GM23338 (cell line): ENCODE measurements around the gene GTF2H4. TPM values are rescaled to one million over a fixed set of nuclear protein-coding genes. Genes with fewer than 3 reads are reported as not detected.

Source experiments
- ATAC-seq: fragments of 200-7000 bp; cut with Tn5 transposase; 3 replicates; pipeline ENCODE4 v1.9.1; 2020
- DNase-seq: peaks from one replicate; pipeline ENCODE4 v3.0.0-alpha.2; 2015; ENCODE audit warnings: low spot score
- H2AFZ ChIP-seq: fragments of 200-600 bp; sonication (generic); 2 replicates; pipeline ENCODE4 v1.8.0; 2016; ENCODE audit warnings: antibody characterized with exemption, mild to moderate bottlenecking, moderate library complexity
- H3F3A ChIP-seq: fragments of 200-600 bp; sonication (generic); replicated peaks from 2 replicates; pipeline ENCODE4 v1.8.0; 2017; ENCODE audit warnings: antibody characterized with exemption, mixed run types, low read depth
- H3K27ac ChIP-seq: fragments of 200-600 bp; sonication (generic); 2 replicates; pipeline ENCODE4 v1.6.1; 2016; ENCODE audit warnings: low read depth
- H3K27me3 ChIP-seq: fragments of 200-600 bp; sonication (generic); 2 replicates; pipeline ENCODE4 v1.8.0; 2016; ENCODE audit warnings: mild to moderate bottlenecking, mixed run types, moderate library complexity; ENCODE audit not compliant: insufficient read depth
- H3K36me3 ChIP-seq: fragments of 200-600 bp; sonication (generic); 2 replicates; pipeline ENCODE4 v1.8.0; 2016; ENCODE audit warnings: mild to moderate bottlenecking; ENCODE audit not compliant: insufficient read depth
- H3K4me1 ChIP-seq: fragments of 200-600 bp; sonication (generic); 2 replicates; pipeline ENCODE4 v1.8.0; 2016; ENCODE audit warnings: mild to moderate bottlenecking, moderate library complexity; ENCODE audit not compliant: insufficient read depth
- H3K4me2 ChIP-seq: fragments of 200-600 bp; sonication (generic); 2 replicates; pipeline ENCODE4 v1.7.1; 2017; ENCODE audit warnings: mixed run types
- H3K4me3 ChIP-seq: fragments of 200-600 bp; sonication (generic); 2 replicates; pipeline ENCODE4 v1.6.1; 2016; ENCODE audit warnings: mixed run types
- H3K79me2 ChIP-seq: fragments of 200-600 bp; sonication (generic); replicated peaks from 2 replicates; pipeline ENCODE4 v1.8.0; 2017; ENCODE audit warnings: mild to moderate bottlenecking; ENCODE audit not compliant: insufficient read depth
- H3K9me2 ChIP-seq: fragments of 200-600 bp; sonication (generic); 2 replicates; pipeline ENCODE4 v1.8.0; 2017; ENCODE audit not compliant: insufficient read depth
- H4K20me1 ChIP-seq: fragments of 200-600 bp; sonication (generic); replicated peaks from 2 replicates; pipeline ENCODE4 v1.8.0; 2017; ENCODE audit warnings: mild to moderate bottlenecking; ENCODE audit not compliant: insufficient read depth
- H3K27ac Mint-ChIP-seq: 2 replicates; pipeline ENCODE4 v1.8.0; 2020; ENCODE audit warnings: inconsistent platforms, mild to moderate bottlenecking, moderate library complexity, mixed read lengths
- H3K27me3 Mint-ChIP-seq: 3 replicates; pipeline ENCODE4 v1.8.0; 2022; ENCODE audit warnings: low read depth, mild to moderate bottlenecking, moderate library complexity, mixed read lengths, inconsistent platforms; ENCODE audit not compliant: insufficient read depth, poor library complexity
- H3K36me3 Mint-ChIP-seq: 3 replicates; pipeline ENCODE4 v1.8.0; 2021; ENCODE audit warnings: low read depth, mild to moderate bottlenecking, inconsistent platforms, moderate library complexity, mixed read lengths
- H3K4me1 Mint-ChIP-seq: 3 replicates; pipeline ENCODE4 v1.8.0; 2020; ENCODE audit warnings: mild to moderate bottlenecking, inconsistent platforms, mixed read lengths
- H3K4me3 Mint-ChIP-seq: 3 replicates; pipeline ENCODE4 v1.8.0; 2021; ENCODE audit warnings: moderate library complexity, mild to moderate bottlenecking, inconsistent platforms, mixed read lengths
- H3K9me3 Mint-ChIP-seq: 3 replicates; pipeline ENCODE4 v1.8.0; 2020; ENCODE audit warnings: moderate library complexity, mild to moderate bottlenecking, inconsistent platforms, mixed read lengths
- CREB1 ChIP-seq: fragments of 250-450 bp; sonication (Bioruptor Pico); IDR thresholded peaks from 2 replicates; pipeline ENCODE4 v1.5.0; 2020; ENCODE audit warnings: low read depth, mild to moderate bottlenecking, moderate library complexity
- EZH2 ChIP-seq: fragments of 200-600 bp; sonication (generic); IDR thresholded peaks from one replicate; pipeline ENCODE4 v1.8.0; 2017; ENCODE audit warnings: antibody characterized with exemption, mild to moderate bottlenecking, low read depth; ENCODE audit not compliant: unreplicated experiment
- EZH2phosphoT487 ChIP-seq: fragments of 200-600 bp; sonication (generic); IDR thresholded peaks from one replicate; pipeline ENCODE4 v1.8.1; 2018; ENCODE audit warnings: antibody characterized with exemption; ENCODE audit not compliant: unreplicated experiment
- POLR2AphosphoS5 ChIP-seq: IDR thresholded peaks from 2 replicates; pipeline ENCODE4 v1.6.1; 2016; ENCODE audit warnings: antibody characterized with exemption, low read depth
- ZNF114 ChIP-seq: fragments of 250-450 bp; sonication (Bioruptor Pico); IDR thresholded peaks from 2 replicates; pipeline ENCODE4 v1.5.0; 2020; ENCODE audit warnings: mild to moderate bottlenecking, moderate library complexity
- ZNF331 ChIP-seq: fragments of 250-450 bp; sonication (Bioruptor Pico); IDR thresholded peaks from 2 replicates; pipeline ENCODE4 v1.5.0; 2020; ENCODE audit warnings: low read depth, mild to moderate bottlenecking, moderate library complexity
- polyA plus RNA-seq: library from polyadenylated mRNA; unstranded; fragments of >200 nt; fragmentation: Nextera tagmentation; extraction: Ambion mirVana; gene quantifications from 2 replicates; pipeline ENCODE4 v1.2.1, GENCODE V29; 2016
- total RNA-seq: library from RNA; depleted of rRNA; stranded (reverse); fragments of >200 nt; shearing (Covaris generic); gene quantifications from 2 replicates; pipeline ENCODE4 v1.2.3, GENCODE V29; 2014
- TF ChIP-seq, protein P1 (sequence below), 2 experiments: fragments of 200-600 bp in 1 of 2; sonication (generic) in 1 of 2; conservative IDR thresholded peaks; 2 replicates each; pipeline versions ENCODE4 v1.5.1 to v1.6.1; 2016 to 2017; ENCODE audit warnings: antibody characterized with exemption in 2 of 2, low read depth in 2 of 2, mild to moderate bottlenecking in 2 of 2, moderate library complexity in 1 of 2
- TF ChIP-seq, protein P2 (sequence below): fragments of 250-450 bp; sonication (Bioruptor Pico); IDR thresholded peaks from 2 replicates; pipeline ENCODE4 v1.5.0; 2020; ENCODE audit warnings: mild to moderate bottlenecking, moderate library complexity
- TF ChIP-seq, protein P3 (sequence below): IDR thresholded peaks from 2 replicates; pipeline ENCODE4 v1.6.1; 2016; ENCODE audit warnings: antibody characterized with exemption

GTF2H4 gene
- total and polyA plus RNA-seq, 2 experiments from 2014 or later, result 14.8 to 32.6 TPM

GRCh38 chr6:30917487-30917886 lies 9.5 kb downstream of the GTF2H4 start (continued):
- TF ChIP-seq, protein P1, sequence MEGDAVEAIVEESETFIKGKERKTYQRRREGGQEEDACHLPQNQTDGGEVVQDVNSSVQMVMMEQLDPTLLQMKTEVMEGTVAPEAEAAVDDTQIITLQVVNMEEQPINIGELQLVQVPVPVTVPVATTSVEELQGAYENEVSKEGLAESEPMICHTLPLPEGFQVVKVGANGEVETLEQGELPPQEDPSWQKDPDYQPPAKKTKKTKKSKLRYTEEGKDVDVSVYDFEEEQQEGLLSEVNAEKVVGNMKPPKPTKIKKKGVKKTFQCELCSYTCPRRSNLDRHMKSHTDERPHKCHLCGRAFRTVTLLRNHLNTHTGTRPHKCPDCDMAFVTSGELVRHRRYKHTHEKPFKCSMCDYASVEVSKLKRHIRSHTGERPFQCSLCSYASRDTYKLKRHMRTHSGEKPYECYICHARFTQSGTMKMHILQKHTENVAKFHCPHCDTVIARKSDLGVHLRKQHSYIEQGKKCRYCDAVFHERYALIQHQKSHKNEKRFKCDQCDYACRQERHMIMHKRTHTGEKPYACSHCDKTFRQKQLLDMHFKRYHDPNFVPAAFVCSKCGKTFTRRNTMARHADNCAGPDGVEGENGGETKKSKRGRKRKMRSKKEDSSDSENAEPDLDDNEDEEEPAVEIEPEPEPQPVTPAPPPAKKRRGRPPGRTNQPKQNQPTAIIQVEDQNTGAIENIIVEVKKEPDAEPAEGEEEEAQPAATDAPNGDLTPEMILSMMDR (conservative IDR thresholded peaks at IDR 0.05; ENCODE audit: low read depth in 2 of 2), result no peak
- TF ChIP-seq EZH2, result no peak

DNA sequence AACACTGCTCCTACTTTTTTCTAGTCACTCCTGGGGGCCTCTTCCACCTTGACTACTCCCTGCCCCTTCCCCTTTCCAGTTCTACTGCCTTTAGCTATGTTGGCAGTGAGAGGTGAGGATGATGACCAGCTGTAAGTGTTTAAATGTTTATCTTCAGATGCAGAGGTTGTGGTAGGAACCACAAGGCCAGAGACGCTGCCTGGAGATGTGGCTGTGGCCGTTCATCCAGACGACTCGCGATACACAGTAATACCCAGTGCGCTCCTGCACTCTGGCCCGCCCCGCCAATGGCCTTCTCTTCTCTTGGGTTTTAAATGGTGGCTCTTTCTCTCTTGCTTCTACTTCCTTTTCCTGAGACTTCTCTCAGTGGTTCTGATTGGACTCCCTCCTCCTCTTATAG lies 10.7 kb downstream of the GTF2H4 start:
- H4K20me1 ChIP-seq, result no peaks in the 10 kb centered on the region
- H3K27me3 ChIP-seq, result no peaks in the 10 kb centered on the region
- no peaks in the 10 kb centered on the region for H3K79me2 ChIP-seq
- H3F3A ChIP-seq, result 0 out of 2 replicates have a peak, but pooled peaks cover 9% of the 10 kb centered on the region
- Mint-ChIP-seq H3K36me3 (peaks cover 66% of the 10 kb centered on the region), H3K4me1 (peaks cover 26% of the 10 kb centered on the region), H3K4me3 (no peak overlapping the region), H3K27me3 (peaks cover 14% of the 10 kb centered on the region), H3K27ac (no peak overlapping the region), H3K9me3 (no peaks in the 10 kb centered on the region; the same call in 2 of the 3 replicates)
- TF ChIP-seq ZNF114 (CRISPR knock-in tag) (no peak), POLR2AphosphoS5 (no peak), ZNF331 (CRISPR knock-in tag) (no peak), EZH2phosphoT487 (no peak), CREB1 (CRISPR knock-in tag) (no peak)
- TF ChIP-seq, protein P2, sequence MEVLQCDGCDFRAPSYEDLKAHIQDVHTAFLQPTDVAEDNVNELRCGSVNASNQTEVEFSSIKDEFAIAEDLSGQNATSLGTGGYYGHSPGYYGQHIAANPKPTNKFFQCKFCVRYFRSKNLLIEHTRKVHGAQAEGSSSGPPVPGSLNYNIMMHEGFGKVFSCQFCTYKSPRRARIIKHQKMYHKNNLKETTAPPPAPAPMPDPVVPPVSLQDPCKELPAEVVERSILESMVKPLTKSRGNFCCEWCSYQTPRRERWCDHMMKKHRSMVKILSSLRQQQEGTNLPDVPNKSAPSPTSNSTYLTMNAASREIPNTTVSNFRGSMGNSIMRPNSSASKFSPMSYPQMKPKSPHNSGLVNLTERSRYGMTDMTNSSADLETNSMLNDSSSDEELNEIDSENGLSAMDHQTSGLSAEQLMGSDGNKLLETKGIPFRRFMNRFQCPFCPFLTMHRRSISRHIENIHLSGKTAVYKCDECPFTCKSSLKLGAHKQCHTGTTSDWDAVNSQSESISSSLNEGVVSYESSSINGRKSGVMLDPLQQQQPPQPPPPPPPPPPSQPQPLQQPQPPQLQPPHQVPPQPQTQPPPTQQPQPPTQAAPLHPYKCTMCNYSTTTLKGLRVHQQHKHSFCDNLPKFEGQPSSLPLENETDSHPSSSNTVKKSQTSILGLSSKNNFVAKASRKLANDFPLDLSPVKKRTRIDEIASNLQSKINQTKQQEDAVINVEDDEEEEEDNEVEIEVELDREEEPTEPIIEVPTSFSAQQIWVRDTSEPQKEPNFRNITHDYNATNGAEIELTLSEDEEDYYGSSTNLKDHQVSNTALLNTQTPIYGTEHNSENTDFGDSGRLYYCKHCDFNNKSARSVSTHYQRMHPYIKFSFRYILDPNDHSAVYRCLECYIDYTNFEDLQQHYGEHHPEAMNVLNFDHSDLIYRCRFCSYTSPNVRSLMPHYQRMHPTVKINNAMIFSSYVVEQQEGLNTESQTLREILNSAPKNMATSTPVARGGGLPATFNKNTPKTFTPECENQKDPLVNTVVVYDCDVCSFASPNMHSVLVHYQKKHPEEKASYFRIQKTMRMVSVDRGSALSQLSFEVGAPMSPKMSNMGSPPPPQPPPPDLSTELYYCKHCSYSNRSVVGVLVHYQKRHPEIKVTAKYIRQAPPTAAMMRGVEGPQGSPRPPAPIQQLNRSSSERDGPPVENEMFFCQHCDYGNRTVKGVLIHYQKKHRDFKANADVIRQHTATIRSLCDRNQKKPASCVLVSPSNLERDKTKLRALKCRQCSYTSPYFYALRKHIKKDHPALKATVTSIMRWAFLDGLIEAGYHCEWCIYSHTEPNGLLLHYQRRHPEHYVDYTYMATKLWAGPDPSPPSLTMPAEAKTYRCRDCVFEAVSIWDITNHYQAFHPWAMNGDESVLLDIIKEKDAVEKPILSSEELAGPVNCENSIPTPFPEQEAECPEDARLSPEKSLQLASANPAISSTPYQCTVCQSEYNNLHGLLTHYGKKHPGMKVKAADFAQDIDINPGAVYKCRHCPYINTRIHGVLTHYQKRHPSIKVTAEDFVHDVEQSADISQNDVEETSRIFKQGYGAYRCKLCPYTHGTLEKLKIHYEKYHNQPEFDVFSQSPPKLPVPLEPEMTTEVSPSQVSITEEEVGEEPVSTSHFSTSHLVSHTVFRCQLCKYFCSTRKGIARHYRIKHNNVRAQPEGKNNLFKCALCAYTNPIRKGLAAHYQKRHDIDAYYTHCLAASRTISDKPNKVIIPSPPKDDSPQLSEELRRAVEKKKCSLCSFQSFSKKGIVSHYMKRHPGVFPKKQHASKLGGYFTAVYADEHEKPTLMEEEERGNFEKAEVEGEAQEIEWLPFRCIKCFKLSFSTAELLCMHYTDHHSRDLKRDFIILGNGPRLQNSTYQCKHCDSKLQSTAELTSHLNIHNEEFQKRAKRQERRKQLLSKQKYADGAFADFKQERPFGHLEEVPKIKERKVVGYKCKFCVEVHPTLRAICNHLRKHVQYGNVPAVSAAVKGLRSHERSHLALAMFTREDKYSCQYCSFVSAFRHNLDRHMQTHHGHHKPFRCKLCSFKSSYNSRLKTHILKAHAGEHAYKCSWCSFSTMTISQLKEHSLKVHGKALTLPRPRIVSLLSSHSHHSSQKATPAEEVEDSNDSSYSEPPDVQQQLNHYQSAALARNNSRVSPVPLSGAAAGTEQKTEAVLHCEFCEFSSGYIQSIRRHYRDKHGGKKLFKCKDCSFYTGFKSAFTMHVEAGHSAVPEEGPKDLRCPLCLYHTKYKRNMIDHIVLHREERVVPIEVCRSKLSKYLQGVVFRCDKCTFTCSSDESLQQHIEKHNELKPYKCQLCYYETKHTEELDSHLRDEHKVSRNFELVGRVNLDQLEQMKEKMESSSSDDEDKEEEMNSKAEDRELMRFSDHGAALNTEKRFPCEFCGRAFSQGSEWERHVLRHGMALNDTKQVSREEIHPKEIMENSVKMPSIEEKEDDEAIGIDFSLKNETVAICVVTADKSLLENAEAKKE (CRISPR knock-in tag), result no peak
- TF ChIP-seq, protein P3, sequence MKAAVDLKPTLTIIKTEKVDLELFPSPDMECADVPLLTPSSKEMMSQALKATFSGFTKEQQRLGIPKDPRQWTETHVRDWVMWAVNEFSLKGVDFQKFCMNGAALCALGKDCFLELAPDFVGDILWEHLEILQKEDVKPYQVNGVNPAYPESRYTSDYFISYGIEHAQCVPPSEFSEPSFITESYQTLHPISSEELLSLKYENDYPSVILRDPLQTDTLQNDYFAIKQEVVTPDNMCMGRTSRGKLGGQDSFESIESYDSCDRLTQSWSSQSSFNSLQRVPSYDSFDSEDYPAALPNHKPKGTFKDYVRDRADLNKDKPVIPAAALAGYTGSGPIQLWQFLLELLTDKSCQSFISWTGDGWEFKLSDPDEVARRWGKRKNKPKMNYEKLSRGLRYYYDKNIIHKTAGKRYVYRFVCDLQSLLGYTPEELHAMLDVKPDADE, result no peak
- H3K9me2 ChIP-seq, result no peaks in the 10 kb centered on the region
- H3K36me3 ChIP-seq, result no peaks in the 10 kb centered on the region; the same call in 1 of the 2 replicates
- H2AFZ ChIP-seq, result no peak overlapping the region
- ATAC-seq (no peak), DNase-seq (no peak)
- no peak overlapping the region for H3K4me3 ChIP-seq
- no peak overlapping the region for H3K4me2 ChIP-seq
- peaks cover 8% of the 10 kb centered on the region; the same call in 1 of the 2 replicates for H3K4me1 ChIP-seq
- no peak overlapping the region for H3K27ac ChIP-seq
